NCI-H1092 treated with DMSO at 0.1 percent for 48 hours (cell line): ENCODE data around the gene MAD2L1.
"Not testable (repeated sequence)": the region's sequence is repeated elsewhere in the genome, so short reads cannot be mapped to it uniquely, and the experiment has no call there.

Source experiments
- DNase-seq: peaks from one replicate; lab custom pipeline; 2025; lab: John Stamatoyannopoulos, UW

The MAD2L1 gene

DNA sequence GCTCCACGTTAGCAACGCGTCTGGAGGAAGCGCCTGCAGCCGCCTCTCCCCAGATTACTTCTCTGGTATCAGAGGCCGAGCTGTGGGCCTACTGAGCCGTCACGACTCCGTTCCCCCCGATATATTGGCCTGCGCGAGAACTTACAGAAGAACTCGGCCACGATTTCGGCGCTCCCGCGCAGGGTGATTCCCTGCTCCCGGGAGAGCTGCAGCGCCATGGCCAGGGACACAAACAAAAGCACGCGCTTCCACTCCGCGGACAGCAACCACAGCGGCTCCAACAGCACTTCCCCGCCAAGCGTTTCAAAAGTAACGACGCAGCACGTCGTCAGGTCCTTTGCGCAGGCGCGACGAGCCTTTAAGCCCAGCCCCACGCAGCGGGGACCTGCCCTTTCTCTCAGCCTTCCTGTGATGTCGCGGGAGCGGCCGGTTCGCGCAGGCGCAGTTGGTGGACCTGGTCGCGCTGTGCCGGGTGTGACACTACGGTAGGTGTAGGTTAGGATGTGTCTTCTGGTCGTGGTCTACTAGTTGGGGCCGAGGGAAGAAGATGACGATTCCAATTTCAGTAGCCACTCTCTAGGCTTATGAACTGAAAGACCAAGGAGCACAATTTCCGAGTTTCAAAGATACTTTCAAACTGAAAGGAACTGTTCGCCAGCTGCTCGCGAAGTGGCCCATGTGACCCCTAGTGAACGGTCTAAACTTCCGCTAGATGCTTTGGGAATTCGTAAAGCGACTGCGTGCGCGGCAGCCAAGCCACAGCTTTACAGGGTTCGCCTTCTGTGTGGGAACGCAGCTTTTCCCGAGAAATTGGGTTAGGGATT is at the start of gene MAD2L1:
MAD2L1 (minus strand) TSS at position 332 of the 824 bp plus-strand sequence; CDS start at position 218, 114 bp downstream.
- DNase-seq: peak; percentile 98

DNA sequence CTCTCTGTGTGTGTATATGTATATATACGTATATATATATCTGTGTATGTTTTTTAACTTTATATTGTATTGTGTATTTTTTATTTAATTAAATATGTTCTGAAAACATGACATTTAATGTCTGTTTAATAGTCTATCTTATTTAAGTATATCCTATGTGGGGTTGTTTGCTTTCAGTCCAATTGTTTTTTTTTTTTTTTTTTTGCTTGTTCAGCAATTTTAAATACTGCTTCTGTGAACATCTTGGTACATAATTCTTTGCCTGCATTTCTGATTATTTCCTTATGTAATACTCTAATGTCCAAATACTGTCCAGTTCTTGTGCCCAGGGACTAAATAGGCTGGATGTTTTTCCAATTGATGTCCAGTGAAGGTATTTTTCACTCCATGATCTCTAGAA is 45.1 kb upstream of the MAD2L1 start:
- no peak for DNase-seq

DNA sequence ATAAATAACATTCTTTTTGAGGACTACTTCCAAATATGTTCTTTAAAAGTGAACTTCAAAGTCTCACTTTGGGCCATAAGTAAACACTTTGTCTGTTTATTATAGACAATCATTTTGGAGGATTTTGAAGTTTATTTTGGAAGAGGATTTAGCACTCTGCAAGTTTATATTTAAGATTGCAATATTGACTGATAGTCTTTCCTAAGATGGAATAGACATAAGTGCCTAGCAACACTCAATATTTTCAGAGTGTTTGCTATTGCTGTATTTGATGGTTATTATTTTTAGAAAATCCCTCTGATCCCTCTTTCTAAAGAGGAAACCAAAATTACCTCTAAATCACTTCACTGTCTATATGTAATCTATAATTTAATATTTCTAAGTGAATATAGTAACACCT is 42.8 kb upstream of the MAD2L1 start:
- no peak for DNase-seq

DNA sequence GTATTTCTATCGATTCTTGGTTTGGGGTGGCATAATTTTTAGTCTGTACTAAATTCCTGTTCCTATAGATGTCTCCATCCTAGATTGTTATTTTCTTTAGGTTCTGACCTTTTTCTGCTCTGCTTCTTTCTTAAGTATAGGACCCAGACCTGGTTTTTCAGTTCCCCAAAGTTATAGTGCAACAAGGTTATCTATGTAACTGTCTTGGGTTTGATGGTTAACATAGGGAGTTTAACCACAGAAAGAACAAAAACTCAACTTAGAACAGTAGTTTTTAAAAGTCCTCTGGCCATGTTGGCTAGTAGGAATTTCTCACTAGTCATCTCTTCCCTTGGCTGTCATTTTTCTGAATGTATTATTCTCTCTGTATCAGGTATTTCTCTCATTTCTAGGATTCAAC is 38.8 kb upstream of the MAD2L1 start:
- DNase-seq: no peak

DNA sequence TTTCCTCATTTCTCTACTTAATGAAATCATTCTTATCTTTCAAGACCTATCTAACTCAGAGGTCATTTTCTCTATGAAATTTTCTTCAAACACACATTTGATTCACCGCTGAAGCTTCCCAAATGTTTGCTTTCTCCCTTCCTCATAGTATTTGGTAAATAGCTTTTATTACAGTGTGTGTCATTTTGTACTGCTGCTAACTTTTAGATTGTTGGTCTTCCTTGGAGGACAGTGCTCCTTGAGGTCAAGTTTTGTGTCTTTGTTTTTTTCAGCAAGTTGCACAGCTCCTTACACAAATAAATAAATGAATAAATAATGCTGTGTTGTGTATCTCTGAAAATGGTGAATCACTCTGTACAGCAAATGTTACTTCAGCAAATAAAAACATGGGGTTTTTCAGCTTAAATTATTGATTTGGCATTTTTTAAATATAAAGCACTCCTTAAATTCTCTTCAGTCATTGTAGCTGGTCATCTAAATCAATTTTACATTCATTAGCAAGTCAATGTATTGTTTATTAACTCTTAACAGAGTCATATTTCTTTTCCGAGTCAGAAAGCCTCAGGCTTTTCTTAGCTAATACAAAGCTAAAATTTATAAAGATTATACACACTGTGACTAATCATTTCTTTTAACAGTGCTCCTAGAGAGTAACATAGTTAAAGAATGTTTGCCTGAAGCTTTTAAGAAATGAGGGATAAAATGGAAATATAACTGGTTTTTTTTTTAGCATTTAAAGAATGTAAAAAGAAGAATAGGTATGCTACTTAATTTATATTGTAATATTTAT is 30.1 kb upstream of the MAD2L1 start:
- no peak for DNase-seq

DNA sequence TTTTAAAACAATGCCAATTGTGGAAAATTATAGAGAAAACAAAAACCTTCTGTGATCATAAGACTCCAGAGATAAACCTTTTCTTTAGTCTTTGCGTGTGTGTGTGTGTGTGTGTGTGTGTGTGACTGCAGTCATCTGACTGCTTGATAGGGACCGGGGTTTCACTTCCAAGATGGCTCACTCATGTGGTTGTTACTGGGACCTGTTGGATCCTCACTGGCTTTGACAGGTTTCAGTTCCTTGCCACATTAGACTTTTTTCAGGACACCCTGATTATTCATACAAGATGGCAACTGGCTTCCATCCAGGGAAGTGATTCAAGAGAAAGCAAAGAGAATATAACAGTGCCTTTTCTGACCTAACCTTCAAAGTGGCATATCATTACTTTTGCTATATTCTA is 21.9 kb upstream of the MAD2L1 start:
- no peak for DNase-seq

DNA sequence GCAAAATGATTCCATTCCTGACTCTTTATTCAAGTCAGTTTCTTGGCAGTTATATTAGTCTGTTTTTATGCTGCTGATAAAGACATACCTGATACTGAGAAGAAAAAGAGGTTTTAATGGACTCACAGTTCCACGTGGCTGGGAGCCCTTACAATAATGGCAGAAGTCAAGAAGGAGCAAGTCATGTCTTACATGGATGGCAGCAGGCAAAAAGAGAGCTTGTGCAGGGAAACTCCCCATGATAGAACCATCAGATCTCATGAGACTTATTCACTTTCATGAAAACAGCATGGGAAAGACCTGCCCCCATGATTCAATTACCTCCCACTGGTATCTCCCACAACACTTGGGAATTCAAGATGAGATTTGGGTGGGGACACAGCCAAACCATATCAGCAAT is 21.4 kb upstream of the MAD2L1 start:
- DNase-seq: not testable (repeated sequence)

DNA sequence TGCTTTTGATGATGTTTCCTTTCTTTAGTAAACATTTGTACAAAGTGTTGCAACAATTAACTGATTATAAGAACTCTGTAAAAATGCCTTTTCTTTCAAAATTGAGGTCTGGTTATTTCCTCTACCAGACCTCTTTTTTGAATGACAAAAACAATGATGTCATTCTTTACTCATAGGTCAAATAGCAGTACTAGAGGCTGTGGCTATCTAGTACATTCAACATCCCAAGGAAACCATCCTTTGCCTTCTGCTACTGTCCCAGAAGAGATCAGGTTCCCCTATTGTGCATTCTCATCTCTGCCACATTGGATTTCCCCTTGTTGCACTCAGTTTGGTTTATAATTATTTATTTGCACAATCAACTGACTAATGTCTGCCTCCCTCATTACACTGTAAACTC is 19.1 kb upstream of the MAD2L1 start:
- DNase-seq: no peak

DNA sequence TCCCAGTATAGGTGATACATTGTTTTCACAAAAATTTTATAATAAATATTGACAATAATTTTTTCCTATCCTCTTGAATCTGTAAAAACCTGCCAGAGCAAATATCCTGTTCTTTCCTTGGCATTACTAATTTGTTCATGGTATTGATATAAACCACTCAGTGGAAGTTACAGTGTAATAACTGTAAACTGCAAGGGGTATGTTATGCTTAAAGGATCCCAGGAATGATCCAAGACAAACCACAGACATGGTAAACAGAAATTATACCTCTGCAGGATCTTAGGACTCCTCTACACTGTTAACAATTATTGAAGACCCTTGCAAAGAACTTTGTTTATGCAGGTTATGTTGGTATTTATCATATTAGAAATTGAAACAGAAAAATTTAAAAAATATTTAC is 17.7 kb upstream of the MAD2L1 start:
- DNase-seq: no peak

DNA sequence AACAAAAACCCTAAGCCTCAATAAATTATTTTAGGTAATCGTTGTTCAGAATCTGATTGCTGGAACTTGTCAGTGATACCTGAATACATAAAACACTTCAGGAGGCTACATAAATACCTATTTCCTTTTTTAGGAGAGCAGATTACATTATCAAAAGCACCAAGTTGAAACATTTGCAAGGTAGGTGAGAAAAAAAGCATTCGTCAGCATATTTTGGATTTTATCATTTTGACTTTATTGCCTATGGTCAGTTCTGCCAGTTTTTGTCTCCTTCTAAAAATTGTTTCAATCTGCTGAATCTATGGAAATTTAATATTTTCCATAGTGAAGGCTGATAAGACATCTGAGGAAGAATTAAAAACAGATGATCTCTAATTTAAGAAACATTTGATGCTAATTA is 16.5 kb upstream of the MAD2L1 start:
- DNase-seq: no peak

DNA sequence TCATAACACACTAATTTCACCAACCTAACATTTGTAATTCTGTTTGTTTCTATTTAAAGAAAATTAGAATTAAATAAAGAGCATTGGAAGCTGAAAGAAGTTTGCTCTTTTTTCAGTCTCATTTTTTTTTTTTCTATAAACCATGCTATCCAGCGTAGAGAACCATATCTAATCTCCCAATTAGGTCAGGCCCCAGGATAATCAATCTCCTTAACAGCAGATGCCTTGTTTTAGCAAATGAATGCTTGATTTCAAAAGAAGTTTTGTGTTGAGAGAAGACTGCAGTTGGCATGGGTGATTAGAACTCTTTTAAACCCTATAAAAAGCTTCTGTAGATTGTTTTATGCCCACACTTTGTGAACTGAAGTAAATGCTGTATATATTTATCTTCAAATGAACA is 15.6 kb upstream of the MAD2L1 start:
- DNase-seq: no peak

DNA sequence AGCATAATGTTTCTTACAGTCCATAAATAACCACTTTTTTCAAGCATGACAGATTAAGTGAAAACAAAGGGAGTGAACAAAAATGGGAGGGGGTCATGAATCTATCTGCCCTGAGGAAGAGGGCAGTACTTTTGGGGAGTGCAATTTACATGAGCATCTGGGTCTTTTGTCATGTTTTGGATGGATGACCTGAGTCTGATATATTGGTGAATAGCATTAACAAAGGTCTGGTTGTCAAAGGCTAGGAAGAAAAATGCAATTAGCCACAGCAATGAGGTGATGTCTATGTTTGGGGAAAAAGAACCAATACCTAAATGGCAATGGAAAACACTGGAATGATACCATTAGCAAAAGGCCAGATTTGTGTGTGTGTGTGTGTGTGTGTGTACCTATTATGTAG is 15.1 kb upstream of the MAD2L1 start:
- no peak for DNase-seq

DNA sequence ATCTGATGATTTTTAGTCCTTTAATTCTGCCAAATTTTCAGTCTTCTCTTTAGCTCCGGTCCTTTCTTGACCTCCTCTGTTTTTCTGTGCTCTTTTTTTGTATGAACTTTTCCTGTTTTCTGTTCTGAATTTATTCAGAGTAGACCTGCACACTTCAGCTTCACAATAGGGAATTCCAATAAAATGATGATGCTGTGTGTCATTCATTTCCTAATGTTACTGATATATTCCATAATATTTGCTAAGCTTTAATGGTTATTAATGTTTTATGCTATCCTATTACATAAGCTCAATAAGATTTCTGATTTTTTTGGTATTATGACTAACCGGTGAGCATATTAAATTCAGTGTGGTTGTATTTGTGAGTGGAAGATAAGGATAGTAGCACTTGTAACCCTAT is 13.9 kb upstream of the MAD2L1 start:
- DNase-seq: no peak

DNA sequence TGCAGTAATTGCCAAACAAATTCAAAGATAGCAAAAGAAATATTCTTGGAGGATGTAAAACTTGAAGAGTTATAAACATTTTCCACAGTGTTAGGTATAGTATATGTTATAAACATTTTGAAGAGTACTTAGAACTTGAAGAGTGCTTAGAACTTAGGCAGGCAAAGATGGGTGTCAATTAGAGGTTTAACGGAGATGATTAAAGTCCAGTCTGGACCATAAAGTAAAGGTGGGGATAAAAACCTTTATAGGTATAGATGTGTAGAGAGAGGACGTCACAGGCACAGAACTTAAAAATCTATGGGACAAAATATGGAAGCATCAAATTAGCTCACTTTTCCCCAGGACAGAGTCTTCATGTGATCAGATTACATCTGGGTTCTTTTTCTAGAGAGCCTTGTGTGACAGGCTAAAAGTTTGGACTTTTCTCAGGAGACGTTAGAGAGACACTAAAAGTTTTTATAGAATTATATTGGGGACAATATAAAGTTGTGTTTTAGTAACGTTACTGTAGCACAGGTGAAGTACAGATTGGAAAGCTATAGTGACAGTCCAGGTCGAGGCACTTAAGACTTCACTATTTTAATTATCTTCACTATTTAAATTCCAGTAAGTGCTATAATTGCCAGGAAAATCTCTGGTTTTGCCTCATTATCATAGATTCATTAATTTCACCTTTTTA is 13.3 kb upstream of the MAD2L1 start:
- DNase-seq: no peak

DNA sequence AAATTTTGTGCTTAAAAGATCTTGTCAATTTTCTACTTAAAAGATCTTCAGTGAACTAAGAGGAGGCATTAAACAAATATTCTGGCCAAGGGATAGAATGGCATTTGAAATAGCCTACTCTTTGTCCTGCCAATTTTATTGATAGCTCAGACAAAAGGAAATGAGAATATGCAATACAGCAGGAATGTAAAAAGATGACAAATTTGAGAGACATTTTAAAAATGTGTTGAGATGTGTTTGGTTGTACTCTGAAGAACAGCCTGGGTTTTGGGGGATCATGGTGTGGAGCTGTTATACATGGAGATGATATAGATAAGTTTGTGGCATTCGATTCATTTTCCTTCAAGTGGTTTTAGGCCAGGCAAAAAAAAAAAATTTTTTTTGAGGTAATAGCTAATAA is 11.6 kb upstream of the MAD2L1 start:
- no peak for DNase-seq

DNA sequence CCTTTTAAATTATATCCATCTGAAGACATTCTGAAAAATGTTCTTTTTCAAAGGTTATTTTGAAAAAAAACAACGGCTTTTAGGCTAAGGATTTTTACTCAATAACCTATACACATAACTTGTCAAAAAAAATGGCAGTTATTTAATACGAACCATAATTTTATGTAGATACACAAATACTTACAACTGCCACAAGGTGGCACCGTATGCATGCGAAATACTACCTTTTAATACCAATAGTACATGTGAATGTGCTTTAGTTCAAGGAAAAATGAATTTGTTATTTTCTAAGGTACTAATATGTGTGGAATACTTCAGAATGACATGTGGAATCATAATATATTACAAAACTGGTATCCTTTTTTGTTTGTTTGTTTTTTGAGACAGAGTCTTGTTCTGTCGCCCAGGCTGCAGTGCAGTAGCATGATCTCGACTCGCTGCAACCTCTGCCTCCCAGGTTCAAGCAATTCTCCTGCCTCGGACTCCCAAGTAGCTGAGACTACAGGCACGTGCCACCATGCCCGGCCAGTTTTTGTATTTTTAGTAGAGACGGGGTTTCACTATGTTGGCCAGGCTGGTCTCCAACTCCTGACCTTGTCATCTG is 4.6 kb upstream of the MAD2L1 start:
- peak; percentile 66 for DNase-seq

DNA sequence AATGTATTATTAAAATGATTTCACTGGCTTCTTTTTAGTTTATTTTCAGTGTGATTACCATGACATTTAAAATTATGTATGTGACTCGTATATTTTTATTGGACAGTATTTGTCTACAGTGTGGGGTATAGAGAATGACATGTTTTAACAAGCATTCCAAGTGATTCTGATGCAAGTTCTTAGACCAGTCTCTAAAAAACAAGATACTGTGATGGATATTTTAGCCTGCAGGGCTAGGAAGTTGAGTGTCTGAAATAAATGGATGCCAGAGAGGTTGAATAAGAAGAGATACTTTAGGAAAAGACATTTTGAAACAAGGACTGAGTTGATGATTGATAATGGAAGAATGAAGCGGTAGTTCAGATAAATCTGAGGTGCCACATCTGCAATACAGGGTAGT is 3.5 kb upstream of the MAD2L1 start:
- no peak for DNase-seq

DNA sequence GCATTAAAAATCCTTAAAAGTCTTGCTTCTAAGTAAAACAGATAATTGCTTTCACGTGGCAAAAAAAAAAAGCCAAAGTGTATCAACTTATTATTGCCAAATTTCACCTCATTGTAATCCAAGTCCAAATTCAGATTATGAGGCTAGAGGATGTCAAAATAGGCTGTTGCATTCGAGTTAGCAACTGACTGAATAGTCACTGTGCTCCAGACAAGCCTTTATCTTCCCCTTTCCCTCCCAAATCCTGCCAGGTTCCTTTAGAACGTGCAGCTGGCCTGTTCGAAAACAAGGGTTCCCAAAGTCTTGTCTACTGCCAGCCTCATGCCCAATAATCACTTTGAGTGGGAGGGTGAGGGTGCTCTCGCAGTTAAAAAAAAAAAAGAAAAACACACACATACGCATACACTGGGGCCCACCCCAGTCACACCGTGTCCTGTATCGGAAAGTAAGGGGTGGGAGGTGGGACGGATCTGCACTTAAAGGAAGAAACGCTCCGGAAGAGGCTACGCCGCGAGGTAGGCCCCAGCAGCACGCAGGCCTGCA is 603 bp downstream of the MAD2L1 start:
- DNase-seq: peak; percentile 41

DNA sequence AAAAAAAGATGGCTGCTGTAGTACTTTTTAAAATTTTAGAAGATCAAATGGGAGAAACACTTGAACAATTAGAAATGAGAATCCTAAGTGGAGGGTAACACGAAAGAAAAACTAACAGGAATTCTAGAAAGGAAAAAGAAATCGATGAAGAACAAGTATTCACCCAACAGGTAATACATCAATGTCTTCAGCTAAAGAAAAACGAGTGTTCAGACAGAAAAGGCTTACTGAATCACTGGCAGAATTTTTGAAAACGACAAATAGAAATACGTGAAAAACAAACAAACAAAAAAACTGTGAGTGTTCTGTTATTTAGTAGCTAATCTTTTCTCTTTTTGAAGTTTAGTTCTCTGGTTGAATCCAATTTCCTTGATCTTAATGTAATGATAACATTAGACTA is 1.8 kb downstream of the MAD2L1 start:
- DNase-seq: no peak

DNA sequence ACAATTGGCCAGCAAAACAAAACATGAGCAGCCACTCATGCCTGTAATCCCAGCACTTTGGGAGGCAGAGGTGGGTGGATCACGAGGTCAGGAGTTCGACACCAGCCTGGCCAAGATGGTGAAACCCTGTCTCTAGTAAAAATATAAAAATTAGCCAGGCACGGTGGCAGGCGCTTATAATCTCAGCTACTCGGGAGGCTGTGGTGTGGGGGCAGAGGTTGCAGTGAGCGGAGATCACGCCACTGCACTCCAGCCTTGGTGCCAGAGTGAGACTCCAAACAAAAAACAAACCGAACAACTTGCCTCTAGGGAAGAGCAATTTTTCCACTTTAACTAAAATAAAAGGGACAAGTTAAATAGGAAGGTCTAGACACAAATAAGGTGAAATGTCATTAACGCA is 2.9 kb downstream of the MAD2L1 start:
- not testable (repeated sequence) for DNase-seq

DNA sequence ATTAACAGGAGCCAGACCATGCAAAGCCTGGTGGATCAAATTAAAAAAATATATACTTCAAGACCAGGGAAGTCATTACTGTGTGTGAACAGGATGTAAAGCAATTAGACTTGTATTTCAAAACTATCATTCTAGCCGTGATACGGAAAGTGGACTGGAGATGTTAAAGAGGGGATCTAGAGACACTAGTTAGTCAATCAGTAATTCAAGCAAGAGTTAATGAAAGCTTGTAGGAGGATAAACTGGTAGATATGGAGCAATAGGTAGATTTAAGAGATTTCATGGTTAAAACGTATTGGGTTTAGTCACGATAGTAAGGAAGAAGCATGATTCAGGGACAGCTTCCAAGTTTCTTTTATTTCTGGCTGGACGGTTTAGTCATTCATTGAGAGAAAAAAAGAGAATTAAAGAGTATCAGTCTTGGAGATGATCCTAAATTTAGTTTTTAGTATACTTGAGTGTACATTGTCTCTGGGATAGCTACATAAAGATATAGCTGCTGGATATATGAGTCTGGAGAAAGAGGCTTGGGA is 3.9 kb downstream of the MAD2L1 start:
- DNase-seq: no peak

DNA sequence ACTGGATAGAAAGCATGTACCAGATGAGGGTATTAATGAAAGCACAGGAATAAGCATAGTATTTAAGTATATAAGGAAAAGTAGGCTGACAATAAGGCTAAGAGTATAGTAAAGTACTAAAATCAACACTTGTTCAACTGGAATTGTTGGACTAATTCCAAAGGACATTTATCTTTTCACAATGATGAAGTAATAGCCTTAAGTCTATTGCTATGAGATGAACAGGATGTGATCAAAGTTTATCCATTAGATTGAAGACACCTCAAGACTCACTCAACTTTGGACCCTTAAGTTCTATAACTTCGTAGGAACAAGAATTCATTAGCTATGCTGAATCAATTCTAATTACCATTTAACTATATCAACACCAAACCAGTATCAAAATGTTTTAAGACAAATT is 7.6 kb downstream of the MAD2L1 start:
- DNase-seq: no peak
